HG03039 (cell line): ENCODE data around the gene ISM1.

ENCODE experiments used
- ATAC-seq: cut with Tn5 transposase; IDR thresholded peaks from one replicate; pipeline ENCODE4 v1.9.1; 2021; ENCODE audit warnings: mild to moderate bottlenecking, moderate library complexity; ENCODE audit not compliant: unreplicated experiment

Gene ISM1

DNA sequence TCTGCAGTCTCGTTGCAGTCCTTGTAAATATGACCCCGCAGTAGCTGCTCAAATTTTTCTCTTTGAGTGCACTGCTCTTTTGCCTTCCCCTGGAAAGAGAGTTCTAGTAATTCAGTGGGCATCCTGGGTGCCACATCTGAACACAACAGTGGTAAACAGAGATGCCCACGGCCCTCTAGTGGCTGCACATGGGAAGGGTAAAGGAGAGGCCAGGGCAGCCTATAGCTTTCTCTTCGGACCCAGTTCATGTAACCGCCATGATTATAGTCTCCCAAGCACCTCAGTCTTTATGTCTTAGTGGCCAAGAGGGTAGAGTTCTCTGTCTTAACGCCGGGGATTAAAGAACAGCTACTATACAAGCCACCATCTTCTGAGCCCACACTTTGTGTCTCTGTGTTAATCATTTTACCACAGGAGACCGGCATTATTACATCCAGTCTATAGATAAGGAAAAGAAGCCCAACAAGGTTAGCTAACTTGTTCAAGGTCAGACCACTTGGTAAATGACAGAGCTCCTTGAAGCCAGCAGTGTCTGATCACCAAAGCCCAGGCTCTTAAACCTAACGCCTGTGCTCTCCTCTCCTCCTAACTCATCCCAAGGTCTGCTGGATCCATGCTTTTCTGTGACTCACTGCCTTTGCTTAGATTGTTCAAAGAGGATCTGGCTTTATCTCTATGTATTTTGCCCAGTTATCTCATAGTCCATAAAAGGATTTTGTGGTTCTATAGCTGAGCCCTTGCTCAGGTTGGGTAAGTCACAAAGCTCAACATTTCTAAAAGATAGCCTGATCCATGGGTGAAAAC lies 81.8 kb downstream of the ISM1 start:
- peak; percentile 76 for ATAC-seq

DNA sequence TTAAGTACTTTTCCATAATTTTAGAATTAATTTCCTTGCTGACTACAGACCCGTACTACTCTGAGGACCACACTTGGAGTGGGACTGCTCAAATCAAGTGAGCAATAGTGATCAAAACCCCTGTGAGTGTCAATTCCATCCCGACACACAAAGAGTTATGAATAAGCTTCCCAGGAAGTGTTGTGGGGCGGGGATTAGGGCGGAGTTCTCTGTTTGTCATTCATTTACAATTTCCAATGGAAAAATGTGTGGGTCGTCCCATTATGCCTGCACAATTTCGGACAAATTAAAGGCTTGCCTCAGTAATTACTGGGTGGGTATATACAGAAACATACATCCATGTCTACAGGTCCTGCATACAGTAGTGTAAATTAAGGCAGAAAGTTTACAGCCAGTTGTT lies 84.2 kb downstream of the ISM1 start:
- ATAC-seq = no peak

DNA sequence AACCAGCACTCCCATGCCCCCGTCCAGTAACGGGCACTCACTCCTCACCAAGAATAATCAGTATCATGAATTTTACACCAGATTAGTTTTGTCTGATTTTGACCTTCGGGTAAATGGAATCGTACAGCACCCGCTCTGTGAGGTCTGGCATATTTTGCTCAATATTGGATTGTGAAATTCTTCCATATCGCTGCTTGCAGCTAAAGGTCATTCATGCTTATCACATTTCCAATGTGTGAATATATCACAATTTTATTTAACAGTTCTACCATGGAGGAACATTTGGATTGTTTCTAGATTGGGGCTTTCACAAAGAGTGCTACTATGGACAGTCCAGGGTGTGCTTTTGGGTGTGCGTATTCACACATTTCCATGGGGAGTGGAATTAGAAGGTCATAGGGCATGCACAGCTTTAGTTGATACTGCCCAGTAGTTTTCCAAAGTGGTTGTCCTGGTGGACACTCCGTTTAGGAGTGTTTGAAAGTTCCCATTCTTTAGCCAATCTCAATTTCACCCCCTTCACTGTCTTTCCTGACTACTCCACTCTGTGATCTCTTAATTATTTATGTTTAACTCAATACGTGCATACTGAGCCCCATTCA lies 86.6 kb downstream of the ISM1 start:
- ATAC-seq = no peak

DNA sequence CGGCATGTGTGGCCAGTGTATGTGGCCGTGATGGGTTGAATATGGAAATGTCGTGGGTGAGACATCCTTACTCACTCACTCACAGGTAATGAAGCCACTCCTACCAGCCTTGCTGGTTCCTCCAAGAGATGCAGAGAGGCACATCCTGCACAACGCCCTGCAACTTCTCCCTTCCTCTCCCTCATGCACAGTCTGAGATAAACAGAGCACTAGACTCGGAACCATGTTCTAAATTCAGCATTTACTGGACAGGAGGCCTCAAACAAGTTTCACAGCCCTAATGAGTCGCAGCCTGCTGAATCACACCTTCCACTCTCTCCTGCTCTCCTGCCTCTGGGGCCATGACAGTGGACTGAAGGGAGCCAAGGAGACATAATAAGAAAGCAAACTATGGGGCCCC lies 91.2 kb downstream of the ISM1 start:
- no peak for ATAC-seq

DNA sequence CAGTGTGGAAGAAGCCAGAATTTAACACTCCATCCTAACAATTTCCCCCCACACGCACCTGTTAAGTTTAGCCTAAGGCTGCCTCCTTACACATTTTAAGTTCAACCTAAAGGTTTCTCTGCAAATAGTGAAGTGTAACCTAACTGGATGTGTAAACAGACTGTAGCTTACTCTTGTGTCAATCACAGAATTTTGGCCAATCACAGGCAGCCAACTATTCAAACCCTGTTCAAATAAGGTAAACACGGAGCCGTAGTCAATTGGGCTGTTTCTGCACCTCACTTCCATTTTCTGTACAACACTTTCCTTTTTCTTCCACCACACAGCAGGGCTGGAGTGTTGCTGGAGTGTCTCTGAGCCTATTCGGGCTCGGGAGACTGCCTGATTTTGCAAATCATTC lies 92.1 kb downstream of the ISM1 start:
- no peak for ATAC-seq

DNA sequence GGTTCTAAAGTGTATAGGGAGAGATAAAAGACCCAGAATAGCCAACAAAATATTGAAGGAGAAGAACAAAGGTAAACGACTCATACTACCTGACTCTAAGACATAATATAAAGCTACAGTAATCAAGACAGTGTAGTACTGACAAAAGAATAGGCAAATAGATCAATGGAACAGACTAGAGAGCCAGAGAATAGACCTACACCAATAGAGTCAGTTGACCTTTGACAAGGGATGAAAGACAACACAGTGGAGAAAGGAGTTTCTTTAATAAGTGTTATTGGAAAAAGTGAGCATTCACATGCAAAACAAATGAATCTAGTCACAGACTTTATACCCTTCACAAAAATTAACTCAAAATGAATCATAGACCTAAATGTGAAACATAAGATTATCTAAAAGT lies 96.4 kb downstream of the ISM1 start:
- ATAC-seq = no peak

DNA sequence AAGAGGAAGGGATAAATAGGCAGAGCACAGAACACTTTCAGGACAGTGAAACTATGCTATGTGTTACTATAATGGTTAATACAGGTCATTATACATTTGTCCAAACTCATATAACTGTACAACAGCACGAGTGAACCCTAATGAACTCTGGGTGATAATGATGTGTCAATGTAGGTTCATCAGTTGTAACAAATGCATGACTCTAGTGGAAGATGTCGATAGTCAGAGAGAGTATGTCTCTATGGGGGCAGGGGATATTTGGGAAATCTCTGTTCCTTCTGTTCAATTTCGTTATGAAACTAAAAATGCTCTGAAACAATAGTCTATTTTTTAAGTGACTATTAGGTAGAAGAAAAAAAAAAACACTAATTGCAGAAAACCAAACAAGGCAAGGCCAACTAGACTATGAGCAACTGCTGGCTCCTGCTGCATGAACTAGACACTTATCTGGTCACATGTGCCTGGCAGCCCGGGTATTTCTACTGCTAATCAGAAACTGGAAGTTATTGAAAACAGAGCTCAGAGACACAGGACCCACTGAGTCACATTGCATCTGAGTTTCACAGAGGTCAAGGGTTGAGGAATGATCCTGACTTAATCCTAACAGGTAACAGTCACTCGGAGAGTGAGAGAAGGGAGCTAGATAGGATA lies 97.9 kb downstream of the ISM1 start:
- no peak for ATAC-seq

DNA sequence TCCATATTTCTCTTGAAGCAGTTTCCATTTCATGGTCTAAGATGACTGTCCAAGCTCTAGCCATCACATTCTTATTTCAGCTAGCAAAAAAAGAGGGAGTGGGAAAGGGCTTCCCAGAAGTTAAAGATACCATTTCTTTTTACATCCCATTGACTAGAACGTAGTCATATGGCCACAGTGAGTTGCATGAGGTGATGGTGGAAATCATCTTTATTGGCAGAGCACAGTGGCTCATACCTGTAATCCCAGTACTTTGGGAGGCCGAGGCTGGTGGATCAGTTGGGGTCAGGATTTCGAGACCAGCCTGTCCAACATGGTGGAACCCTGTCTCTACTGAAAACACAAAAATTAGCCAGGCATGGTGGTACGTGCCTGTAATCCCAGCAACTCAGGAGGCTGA lies 99.6 kb downstream of the ISM1 start:
- ATAC-seq = no peak

DNA sequence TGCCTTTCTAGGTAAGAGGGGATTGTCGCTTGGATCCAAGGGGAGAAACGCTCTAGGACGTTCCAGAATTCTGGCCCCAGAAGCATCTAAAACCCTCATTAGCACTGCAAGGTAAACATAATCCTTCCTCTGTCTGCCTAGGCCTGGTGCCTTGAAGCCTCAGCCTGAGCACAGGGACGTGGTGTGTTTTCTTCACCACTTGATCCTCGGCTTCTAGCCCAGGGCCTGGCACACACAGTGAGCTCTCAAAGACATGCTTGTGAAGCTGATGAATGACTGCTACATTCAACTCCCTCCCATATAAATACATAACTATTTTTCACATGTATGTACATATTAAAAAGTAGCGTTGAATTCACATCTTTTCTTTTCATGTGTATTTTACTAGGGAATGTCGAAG lies 100.3 kb downstream of the ISM1 start:
- ATAC-seq = no peak

DNA sequence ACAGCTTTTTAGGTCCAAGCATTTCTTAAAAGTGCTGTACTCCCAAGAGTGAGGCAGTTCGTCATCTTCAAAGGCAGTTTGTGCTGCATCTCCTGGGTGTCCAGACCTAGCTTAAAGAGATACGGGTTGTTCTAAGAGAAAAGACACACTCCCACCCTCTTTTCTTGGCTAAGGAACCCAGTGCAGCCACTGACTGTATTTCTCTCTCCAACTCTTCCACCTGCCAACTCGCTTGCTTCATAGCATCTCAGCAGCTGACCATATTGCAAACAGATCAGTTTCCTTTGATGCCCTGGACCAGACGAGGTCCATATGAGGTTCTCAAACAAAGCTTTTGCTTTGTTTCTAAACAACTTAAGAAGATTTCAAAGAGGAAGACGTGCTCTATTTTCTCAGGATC lies 101.1 kb downstream of the ISM1 start:
- no peak for ATAC-seq

DNA sequence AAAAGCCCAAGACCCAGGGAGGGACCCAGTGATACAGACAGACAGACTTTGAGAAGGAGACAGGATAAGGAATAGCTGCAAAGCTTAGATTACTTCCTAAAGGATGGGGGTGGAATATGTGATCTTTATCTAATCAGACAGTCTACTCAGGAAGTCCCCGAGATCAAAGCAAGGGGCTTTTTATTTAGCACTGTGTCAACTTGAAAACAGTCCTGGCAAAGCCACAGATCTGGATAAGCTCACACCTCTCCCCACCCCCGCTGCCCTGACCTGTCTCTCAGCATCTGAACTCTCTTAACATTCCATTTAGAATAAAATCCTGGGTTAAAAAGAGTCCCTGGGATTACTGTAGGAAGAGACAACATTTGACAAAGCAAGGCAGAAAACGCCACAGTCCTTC lies 101.5 kb downstream of the ISM1 start:
- no peak for ATAC-seq

DNA sequence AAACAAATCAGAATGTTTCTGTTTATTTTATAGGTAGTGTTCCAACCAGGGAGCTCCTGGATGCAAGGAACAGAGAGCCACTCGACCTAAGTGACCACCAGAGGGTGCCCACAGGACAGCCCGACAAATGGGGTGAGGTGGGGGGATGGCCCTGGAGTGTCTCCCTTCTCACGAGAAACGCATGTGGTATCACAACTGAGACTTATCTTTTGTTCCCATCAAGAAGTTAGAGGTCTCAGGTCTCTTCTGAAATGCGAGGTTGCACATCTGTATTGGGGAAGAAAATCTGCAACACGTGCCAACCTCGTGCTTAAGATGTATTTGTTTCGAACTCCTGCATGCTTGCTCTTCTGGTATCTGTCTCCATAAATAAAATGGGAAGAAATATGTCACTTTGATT lies 104.0 kb downstream of the ISM1 start:
- ATAC-seq = peak; percentile 64

DNA sequence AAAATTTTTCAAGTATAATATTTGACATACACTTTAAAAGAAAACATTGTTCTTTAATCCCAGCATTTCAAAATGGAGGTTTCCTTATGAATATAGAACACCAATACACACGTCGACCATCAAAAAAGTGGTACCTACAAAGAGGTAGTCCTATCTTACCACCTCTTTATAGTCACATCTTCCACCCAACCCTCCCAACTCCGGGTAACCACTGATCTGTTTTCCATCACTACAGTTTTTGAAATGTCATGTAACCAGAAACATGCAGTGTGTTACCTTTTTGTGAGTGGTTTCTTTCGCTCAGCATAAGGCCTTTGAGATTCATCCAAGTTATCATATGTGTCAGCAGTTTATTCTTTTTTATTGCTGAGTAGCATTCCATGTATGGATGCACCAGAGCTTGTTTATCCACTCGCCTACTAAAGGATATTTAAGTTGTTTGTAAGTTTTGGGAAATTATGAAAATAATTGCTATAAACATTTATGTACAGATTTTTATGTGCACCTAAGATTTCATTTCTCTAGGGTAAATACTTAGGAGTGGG lies 104.8 kb downstream of the ISM1 start:
- no peak for ATAC-seq

DNA sequence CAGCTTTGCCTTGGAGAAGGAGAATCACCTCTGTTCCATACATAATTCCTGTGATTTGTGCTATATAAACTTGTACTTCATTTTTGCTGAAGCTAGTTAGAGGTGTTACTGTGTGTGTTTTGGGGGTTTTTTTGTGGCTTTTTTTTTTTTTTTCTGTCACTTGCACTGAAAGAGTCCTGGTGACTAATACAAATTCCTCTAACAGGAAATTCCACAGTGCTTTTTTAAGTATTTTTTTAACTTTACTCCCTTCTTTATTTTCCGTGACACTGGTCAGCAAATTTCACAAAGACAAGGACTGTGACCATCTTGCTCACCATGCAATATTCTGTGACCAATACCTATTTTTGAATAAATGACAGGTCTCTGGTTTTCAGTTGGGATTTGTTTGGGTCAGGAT lies 110.5 kb downstream of the ISM1 start:
- ATAC-seq = no peak

DNA sequence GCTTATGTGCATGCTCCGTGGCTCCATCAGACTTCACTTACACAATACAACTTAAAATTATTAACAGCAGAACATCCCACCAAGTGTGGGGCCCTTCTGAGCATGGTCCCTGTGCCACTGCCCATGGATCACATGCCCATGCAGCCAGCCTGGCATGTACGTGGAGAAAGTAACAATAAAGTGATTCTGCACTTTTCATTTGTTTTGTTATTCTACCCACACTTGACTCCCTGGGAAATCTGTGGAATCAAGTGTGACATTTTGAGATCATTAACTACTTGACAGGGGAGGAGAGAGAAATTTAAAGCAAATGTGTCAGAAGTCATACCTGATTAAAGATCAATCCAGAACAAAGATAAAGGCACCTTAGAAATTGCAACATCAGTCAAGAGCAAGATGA lies 112.0 kb downstream of the ISM1 start:
- ATAC-seq = no peak

DNA sequence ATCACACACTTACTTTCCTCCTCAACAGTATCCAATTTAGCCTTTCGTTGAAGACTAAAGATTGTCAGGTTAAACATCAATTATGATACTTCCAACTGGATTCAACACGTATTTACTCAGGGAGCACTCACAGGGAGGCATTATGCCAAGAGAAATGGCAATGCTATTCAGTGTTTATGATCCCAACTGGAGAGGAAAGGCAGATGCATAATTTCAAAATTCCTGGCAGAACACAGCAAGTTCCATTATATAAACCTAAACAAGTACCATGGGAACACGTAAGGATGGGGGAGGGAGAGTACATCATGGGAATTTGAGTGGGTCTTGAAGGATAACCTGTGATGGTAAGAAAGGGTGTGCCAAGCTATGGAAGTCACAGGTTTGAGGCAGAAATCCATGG lies 112.7 kb downstream of the ISM1 start:
- ATAC-seq = no peak

DNA sequence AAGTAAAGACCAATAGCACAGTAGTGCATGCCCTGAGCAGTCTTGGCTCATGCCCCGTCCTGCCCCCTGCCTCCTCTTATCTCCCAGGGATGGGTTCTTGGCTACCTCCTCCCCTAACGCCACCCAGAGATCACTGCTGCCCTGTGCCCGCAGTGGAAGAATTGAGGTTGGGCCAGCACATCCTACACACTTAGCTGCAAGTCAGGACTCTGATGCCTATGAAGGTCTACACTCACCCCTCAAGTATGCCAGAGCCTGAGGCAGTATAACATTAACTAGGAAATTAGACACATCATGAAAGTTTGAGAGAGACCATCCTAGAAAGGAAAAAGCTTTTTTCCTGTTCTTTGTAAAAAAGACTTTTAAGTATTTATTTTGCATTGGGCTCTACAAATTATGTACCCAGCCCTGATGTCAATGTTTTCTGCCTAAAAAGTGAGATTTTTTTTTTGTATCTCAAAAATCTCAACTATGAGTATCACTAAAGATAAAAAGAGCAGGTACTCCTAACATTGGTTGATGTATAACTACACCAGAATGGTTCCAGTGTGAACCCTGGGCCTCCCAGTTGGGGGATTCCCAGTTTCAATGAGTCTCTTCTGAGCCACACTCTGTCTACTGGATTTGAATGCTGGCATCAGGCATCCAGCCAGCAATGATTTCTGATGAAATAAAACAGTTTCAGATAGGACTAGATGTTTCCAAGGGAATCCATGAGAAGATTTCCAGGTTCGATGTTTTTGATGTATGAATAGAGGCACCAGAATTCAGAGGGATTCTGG lies 115.4 kb downstream of the ISM1 start:
- ATAC-seq = peak; percentile 60

DNA sequence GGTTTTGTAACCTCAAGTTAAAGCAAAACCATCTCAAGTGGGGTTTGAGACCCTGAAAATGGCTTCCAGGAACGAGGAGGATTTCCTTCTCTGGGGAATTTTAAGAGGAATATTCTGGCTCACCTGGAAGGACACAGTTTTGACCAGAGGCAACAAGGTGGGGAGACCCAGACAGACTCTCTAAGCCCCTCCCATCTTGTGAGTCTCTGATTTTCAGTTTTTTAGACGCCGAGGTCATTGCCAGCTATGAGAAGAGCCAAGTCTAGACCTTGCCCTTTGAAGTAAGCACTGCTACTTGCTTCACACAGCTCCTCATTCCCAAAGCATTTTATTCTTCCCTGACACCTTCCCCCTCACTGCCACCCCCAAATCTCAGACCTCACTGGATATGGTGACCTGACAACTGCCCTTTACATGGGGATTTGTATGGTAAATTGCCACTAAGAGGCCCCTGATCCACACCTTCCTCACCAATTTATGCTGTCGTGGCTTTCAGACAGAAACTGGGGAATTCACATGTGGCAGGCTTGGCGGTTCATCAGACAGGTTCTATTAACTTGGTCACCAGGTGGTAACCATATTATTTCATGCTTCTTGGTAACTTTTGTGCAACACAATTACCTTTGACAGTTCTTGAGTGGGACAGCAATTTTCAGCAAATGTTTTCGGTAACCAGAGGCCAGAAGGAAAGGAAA lies 116.2 kb downstream of the ISM1 start:
- no peak for ATAC-seq

DNA sequence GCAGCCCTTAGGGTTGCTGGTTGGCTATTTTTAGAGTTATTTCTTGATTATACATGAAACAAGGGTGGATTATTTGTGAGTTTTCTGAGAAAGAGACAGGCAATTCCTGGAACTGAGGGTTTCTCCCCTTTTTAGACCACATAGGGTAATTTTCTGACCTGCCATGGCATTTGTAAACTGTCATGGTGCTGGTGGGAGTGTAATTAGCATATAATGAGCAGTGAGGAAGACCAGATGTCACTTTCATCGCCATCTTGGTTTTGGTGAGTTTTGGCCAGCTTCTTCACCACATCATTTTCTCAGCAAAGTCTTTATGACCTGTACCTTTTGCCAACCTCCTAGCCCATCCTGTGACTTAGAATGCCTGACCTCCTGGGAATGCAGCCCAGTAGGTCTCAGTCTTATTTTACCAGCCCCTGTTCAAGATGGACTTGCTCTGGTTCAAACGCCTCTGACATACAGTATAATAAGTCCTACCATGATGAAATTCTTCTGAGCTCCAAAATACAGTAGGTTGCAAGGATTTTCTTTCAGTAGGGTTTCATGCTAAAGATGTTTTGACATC lies 117.1 kb downstream of the ISM1 start:
- ATAC-seq = no peak

DNA sequence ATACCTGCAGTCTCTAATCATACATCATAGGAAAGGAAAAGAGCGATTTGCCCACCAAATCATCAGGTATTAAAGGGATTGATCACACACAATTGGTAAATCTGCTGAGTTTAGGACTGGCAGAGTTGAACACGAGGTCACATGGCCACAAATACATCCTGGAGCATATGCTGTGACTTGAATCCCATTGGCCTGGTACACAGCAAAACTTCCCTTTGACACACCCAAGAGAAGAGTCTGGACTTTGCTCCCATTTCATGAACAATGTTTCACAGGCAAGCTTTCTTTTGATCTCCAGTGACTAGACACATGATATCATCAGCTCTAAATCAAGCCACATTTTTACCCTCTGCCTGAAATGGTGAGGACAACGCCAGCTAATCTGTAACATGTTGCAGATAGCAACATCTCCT lies 117.9 kb downstream of the ISM1 start:
- no peak for ATAC-seq
